NOMO-1 treated with DMSO at 0.1 percent for 48 hours (cell line): Measurements from ENCODE around the gene SPANXN5.
"Not testable (repeated sequence)": the region's sequence is repeated elsewhere in the genome, so short reads cannot be mapped to it uniquely, and the experiment has no call there.

Source experiments
- DNase-seq: peaks from one replicate; lab custom pipeline; 2025; ENCODE audit not compliant: unreplicated experiment; lab: John Stamatoyannopoulos, UW

The SPANXN5 gene, protein sequence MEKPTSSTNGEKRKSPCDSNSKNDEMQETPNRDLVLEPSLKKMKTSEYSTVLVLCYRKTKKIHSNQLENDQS

DNA sequence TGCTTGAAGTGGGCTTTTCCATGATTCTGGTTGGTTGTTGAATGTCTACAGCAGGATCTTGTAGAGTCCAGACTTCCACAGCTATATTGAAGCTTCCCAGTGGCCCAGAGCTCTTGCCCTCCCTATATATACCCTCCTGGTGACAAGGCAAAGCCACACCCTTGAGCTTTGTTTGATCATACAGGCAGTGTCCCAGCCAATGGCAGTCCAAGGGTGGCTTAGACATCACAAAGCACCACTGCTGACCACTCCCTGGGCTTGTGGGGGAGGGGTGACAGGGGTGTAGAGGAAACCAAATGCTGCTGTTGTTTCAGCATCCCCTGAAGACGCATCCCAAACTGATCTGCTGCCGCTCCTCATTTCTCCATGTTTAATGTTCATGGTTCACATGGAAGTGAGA lies at the start of gene SPANXN5:
TSS of gene SPANXN5 (minus strand) at position 101 of the 400 bp plus-strand sequence. CDS start at position 22, 79 bp downstream.
- DNase-seq: not testable (repeated sequence)

DNA sequence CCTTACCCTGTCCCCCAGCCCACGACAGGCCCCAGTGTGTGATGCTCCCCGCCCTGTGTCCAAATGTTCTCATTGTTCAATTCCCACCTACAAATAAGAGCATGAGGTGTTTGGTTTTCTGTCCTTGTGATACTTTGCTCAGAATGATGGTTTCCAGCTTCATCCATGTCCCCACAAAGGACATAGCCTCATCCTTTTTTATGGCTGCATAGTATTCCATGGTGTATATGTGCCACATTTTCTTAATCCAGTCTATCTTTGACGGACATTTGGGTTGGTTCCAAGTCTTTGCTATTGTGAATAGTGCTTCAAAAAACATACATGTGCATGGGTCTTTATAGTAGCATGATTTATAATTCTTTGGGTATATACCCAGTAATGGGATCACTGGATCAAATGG lies 46.4 kb upstream of the SPANXN5 start:
- not testable (repeated sequence) for DNase-seq

DNA sequence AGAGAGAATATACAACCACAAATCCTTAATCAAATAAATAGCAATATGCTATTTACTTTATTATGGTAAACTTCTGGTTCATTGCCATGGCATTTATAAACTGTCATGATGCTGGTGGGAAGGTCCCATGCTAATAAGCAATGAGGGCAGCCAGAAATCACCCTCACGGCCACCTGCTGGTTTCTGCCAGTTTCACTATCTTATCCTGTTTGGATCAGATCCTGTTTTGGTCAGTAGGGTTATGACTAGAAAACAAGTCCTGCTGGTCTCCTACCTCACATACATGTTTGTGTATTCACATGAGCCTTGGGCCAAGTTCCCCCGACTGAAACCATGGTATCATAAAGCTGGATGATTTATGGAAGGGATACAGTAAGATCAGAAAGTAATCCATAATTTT lies 41.9 kb upstream of the SPANXN5 start:
- no peak for DNase-seq

DNA sequence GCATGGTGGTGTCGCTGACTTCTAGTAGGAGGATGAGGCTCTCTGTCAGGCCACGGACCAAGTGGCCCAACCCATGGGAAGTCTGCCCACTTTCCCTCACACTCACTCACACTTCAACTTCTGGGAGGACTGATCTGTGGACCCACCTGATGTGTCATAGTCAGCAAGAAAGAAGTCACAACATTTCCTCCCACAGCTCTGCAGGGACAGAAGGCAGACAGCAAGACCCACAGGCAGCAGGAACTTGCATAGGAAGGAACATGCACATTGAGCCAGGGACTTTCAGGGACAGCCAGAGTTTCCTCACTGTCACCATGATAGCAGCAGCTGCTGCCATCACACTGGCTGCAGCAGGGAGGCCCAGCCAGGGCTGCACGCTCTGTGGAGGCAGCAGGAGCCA lies 33.3 kb upstream of the SPANXN5 start:
- no peak for DNase-seq

DNA sequence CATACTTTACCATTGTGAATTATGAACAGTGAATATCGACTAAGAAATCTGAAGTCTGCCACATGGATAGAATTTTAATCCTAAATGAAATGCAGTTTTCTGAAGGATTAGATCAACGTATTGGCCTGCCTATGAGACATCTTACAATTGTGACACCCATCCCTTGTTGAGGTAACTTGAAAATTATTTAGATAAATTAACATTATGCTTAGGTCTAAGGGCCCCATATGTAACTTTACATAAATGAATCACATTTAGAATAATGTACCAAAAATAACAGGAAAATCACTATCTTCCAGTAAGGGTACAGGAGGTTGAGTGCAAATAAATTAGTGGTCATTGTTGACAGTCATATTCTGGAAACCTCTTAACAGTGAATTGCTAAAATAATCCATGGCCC lies 27.4 kb upstream of the SPANXN5 start:
- DNase-seq: no peak

DNA sequence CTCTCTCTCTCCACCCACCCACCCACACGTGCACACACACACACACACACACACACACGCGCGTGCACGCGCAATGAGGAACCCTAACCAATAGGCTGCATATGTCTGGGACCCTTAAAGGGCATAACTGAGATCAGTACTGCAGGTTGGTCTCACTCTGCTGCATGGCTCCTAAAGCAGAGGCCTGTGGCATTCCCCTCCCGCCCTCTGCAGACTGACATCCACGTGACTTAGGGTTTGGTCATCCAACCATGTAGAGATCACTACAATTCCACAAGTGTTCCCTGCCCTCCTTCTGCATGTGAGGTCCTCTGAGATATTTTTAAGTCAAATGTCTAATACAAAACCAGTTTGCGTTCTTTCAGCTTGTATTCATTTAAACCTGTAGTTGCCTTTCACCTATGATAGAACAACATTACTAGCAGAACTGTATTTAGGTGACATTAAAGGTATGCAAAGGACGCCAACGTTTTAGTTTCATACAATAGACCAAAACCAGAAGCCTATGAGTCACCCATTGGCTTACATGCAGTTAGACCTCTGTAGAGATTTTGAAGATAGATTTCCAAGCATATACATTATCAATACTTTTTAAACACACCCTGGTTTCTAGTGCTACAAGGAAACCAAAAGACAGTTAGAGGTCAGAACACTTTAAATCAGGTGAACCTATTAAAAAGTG lies 24.0 kb upstream of the SPANXN5 start:
- no peak for DNase-seq

DNA sequence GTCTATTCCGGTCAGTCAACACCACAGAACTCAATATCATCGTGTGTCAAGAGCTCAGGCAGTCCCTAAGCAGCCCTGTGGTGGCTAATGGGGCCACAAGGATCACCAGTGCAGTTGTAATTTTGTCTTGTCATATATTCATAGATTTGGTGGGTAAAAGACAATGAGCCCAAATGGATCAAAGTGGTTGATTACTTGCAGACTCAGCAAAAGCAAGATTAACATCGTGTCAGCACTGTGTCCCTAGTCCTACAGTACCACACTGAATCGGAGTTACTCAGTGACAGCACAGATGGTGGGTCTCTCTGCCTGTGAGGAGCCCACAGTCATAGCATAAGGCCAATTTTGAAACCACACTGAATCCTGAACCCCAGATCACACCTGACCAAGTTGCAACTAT lies 22.6 kb upstream of the SPANXN5 start:
- DNase-seq: no peak

DNA sequence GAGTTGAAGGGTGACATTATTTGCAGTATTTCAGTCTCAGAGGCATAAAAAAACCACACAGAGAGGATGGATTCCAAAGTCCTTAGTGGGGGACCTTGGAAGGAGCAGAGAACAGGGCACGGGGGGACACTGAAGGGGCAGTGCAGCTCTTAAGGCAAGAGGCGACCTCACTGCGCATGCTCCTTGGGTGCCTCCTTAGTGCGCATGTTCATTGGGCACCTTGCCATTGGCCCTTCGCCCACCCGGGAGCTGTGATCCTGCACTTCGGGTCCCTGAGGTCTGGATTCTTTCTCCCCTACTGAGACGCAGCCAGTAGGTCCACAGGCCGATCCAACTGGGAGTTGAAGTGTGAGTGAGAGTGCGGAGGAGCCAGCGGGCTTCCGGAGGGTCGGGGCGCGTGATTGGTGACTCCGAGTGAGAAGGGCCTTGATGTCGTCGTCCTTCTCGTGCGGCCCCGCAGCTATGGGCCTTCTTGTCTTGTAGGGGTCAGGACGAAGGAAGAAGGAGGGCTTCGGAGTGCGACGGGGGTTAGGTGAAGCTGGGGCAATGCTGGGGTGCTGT lies 13.9 kb upstream of the SPANXN5 start, which contains the start of gene XAGE5:
TSS of gene XAGE5 (plus strand) at position 223 of the 561 bp plus-strand sequence. CDS start 1,280 bp downstream, outside the sequence.
- DNase-seq: no peak

DNA sequence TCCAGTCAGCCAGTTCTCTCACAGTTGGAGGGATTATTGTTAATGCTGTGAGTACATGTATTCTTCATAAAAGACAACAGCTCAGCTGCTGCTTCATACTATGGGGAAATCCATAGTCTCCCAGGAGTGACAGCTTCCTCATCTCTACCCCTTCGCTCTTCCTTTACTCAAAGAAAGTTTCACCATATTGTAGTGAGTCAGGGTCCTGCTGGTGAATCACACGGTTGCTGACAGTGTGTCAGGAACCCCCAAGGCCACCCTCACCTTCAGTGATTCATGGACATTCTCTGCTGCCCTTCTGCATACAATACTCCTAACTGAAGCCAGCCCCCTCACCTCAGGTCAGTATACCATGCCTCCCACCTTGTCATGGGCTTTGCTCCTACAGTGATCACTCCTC lies 7.6 kb upstream of the SPANXN5 start:
- not testable (repeated sequence) for DNase-seq

DNA sequence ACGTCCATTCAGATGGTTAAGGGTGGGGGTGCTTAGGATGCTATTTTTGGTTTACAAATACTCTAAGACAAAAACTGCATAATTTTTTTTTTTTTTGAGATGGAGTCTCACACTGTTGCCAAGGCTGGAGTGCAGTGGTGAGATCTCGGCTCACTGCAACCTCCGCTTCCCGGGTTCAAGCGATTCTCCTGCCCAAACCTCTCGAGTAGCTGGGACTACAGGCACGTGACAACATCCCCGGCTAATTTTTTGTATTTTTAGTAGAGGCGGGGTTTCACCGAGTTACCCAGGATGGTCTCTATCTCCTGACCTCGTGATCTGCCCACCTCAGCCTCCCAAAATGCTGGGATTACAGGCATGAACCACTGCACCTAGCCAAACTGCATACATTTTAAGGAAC lies 23.7 kb downstream of the SPANXN5 start:
- not testable (repeated sequence) for DNase-seq

DNA sequence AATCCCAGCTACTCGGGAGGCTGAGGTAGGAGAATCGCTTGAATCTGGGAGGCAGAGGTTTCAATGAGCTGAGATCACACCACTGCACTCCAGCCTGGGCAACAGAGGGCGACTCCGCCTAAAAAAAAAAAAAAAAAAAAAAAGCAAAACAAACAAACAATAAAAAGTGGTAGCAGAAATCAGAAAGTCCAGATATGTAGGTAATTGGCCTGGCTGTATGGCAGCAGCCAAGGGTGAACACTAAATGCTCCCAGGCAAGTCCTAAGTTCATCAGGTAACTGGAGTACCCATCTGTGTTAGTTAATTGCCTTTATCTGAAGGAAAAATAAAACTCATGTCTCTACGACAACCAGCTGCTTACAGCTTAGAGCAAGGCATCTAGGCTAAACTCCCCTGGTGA lies 31.2 kb downstream of the SPANXN5 start:
- DNase-seq: not testable (repeated sequence)

DNA sequence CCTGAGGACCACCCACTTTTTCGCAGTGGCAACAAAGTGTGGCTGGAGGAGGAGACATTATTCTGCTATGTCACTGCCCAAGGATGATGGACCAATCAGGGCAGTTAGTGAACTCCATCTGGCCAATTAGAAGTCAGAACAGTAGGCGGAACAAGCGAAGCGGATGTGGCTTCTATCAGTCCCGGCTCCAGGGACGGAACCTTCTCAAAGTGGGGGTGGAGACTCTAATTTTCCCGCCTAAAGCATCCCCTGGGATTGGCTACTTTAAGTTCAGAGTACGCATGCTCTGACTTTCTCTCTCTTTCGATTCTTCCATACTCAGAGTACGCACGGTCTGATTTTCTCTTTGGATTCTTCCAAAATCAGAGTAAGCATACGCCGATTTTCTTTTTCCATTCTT lies 46.3 kb downstream of the SPANXN5 start, which contains the start of gene SSX2B:
TSS of gene SSX2B (plus strand) at position 301 of the 400 bp plus-strand sequence. CDS start 1,429 bp downstream, outside the sequence.
- DNase-seq: not testable (repeated sequence)
